UCSD-AML1 (cell line): Measurements from ENCODE around the gene DENND1B.
A peak's percentile ranks its signal among the peaks of the same experiment; 100 is the strongest.

Source experiments
- DNase-seq: peaks from one replicate; lab custom pipeline; 2025; ENCODE audit not compliant: unreplicated experiment; lab: John Stamatoyannopoulos, UW

DENND1B gene

GRCh38 chr1:197775282-197776262 lies at the start of gene DENND1B:
DENND1B (minus strand) TSS chr1:197775480; CDS start chr1:197775155, 325 bp downstream.
- peak; percentile 83 for DNase-seq

DNA sequence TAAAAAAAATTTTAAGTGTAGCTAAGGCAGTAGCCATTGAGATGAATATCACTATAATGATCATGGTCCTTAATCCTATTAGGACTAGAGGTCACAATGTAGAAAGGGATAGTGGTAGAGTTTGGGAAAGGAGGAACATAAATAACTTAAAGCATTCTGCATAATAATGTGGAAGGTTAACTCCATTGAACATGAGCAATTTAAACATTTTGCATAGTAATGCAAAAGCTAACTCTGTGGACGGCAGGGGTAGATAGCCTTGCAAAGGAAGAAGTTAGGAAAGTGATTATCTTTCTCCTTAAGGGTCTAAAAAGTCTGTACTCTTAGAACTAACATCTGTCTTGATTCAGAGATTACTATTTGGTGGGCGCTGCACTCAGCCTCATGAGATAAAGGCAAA lies 39.0 kb upstream of the DENND1B start:
- DNase-seq: no peak

DNA sequence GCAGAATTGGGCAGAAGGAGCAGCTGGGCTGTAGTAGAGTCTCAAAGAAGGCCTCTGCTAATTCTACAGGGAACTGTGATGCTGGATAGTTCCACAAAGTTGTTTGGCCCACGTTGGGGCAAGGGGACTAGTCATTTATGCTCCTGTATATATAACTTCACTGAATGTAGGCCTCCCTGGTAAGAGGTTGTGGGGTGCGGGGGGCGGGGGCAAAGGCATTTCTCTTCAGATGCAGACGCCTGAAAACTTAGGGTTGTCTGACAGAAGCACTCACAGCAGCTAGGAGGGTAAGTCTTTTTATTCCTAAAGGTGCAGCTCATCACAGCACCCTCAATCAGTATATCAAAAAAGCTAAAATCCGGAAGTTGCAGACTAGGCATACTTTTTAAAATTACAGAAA lies 38.5 kb upstream of the DENND1B start:
- no peak for DNase-seq

DNA sequence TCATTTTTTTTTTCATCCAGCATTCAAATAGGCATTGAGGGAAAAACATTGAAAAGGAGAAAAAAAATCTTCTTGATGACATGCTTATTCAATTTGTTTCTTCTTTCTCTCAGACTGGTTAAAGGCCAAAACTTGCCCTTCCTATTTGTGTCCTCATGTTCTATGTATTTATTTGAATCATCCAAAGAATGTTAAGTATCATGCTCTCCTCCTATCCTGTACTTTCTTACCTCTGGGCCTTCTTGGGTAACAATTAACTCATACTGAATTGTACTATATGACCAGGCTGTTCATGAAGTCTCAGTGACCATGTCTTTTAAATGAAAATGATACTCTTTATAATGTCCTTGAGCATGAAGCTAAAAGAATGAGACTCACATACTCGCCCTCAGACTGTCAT lies 36.5 kb upstream of the DENND1B start:
- DNase-seq: no peak

DNA sequence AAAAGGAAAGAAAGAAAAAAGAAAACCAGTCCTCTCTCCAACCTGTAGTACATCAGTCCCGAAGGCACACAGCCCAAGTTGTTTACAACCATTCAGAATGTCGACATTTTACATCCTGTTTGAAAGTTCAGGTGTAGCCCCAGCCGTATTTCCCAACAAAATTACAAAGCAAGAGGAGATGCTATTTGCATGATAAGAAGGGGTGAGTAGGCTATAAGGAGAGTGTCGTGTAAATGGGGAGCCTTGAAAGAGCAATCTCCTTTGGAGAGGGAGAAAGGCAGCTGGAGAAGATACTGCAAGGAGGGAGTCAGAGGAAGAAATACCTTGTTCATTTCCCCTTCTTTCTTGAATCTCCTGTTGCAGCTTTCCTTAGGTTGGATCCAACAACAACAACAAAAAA lies 35.5 kb upstream of the DENND1B start:
- no peak for DNase-seq

- no peak for DNase-seq
Measured at GRCh38 chr1:197808880-197809279, 33.6 kb upstream of the DENND1B start.

GRCh38 chr1:197807739-197808453 lies 32.6 kb upstream of the DENND1B start:
- DNase-seq: no peak

GRCh38 chr1:197807216-197807615 lies 31.9 kb upstream of the DENND1B start:
- no peak for DNase-seq

DNA sequence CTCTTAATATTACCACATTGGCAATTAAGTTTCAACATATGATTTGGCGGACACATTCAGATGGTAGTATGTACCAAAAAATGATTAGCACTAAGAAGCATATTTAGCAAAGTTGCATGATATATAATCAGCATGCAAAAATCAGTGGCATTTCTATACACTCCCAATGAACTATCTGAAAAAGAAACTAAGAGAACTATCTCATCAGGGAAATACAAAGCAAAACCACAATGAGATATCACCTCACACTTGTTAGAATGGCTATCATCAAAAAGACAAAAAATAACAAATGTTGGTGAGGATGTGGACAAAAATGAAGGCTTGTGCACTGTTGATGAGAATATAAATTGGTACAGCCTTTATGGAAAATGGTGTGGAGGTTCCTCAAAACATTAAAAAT lies 31.4 kb upstream of the DENND1B start:
- no peak for DNase-seq

- no peak for DNase-seq
Measured at GRCh38 chr1:197801684-197802083, 26.4 kb upstream of the DENND1B start.

- no peak for DNase-seq
Measured at GRCh38 chr1:197801111-197801482, 25.8 kb upstream of the DENND1B start.

DNA sequence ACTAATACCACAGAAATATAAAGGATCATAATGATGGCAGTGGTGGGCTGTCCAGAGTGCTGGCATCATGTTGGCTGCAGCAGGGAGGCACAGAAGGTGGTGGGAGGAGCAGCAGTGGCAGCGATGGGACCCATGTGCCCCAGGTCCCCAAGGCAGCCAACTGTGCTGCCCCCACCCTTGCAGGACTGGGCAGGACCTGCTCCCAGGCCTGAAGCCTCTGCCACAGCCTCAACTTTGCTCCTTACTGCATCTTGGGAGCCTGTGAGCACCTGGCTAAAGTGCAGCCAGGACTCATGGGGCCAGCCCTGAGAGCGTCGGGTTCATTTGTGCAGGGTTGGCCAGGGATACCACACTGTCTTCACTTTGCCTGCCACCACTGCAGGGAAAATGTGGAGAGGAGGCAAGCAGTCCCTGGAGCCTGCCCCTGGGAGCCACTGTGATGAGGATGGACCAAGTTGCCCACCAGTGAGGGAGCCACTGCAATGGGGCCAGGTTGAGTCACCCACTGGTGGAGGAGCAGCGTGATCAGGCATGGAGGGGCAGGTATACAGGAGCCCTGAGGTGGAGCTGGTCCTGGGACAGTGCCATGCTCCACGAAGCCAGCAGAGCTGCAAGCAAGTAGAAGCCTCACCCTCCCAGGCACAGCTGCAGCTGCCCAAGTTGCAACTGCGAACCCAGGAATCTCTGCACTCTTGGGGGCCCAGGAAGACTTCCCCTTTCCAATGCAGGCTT lies 25.3 kb upstream of the DENND1B start:
- DNase-seq: no peak

- DNase-seq: no peak
Measured at GRCh38 chr1:197799271-197799670, 24.0 kb upstream of the DENND1B start.

DNA sequence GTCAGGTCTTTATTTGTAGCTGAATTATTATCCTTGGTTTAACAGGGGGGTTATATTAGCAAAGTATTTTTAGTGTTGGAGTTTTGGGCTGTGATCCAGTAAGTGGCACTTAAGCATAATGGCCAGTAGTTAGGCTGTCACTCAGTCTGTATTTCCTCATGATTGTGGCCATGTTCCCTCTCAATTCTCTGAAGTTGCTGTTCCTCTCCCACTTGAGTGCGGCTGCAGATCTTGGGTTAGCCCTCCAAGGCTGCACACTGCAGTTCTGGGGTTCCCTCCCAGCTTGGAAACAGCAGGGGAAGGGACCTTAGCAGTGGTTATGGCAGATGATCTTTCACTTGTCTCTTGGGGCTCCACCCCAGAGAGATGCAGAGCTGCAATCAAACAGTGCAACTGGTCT lies 23.2 kb upstream of the DENND1B start:
- DNase-seq: no peak

- no peak for DNase-seq
Measured at GRCh38 chr1:197797010-197797409, 21.7 kb upstream of the DENND1B start.

GRCh38 chr1:197788741-197789739 lies 13.8 kb upstream of the DENND1B start:
- no peak for DNase-seq

- DNase-seq: no peak
Measured at GRCh38 chr1:197787623-197788536, 12.6 kb upstream of the DENND1B start.

- DNase-seq: no peak
Measured at GRCh38 chr1:197787056-197787455, 11.8 kb upstream of the DENND1B start.

GRCh38 chr1:197786280-197786679 lies 11.0 kb upstream of the DENND1B start:
- DNase-seq: no peak
